Cardiac muscle cell (in vitro differentiated cells and primary cell): Measurements from ENCODE around the gene RPN2. TPM values are rescaled to one million over a fixed set of nuclear protein-coding genes. Genes with fewer than 3 reads are reported as not detected.

Experiments used
- DNase-seq, 2 donors: peaks; one replicate each; pipeline versions ENCODE4 v3.0.0 to v3.0.0-alpha.2; 2010 to 2017; ENCODE audit warnings: low read depth in 1 of 2, low spot score in 1 of 2
- H3K27ac ChIP-seq: fragments of 200-600 bp; sonication (generic); 2 replicates; pipeline ENCODE4 v1.5.1; 2016
- H3K27me3 ChIP-seq: fragments of 200-600 bp; sonication (generic); 2 replicates; pipeline ENCODE4 v1.6.0; 2016; ENCODE audit warnings: control low read depth
- H3K36me3 ChIP-seq: fragments of 200-600 bp; sonication (generic); 2 replicates; pipeline ENCODE4 v1.5.1; 2016; ENCODE audit warnings: control low read depth
- H3K4me1 ChIP-seq: fragments of 200-600 bp; sonication (generic); 2 replicates; pipeline ENCODE4 v1.8.1; 2017; ENCODE audit warnings: low read depth, mild to moderate bottlenecking, mixed run types
- H3K4me3 ChIP-seq: fragments of 200-600 bp; sonication (generic); 2 replicates; pipeline ENCODE4 v1.5.1; 2016; ENCODE audit warnings: mild to moderate bottlenecking
- H3K9me3 ChIP-seq: fragments of 200-600 bp; sonication (generic); 2 replicates; pipeline ENCODE4 v1.5.1; 2017; ENCODE audit warnings: low read depth, mild to moderate bottlenecking, control low read depth
- CTCF ChIP-seq: IDR thresholded peaks from 2 replicates; pipeline ENCODE4 v1.5.1; 2012; ENCODE audit warnings: low read depth, mild to moderate bottlenecking, low read length
- polyA plus RNA-seq: library from polyadenylated mRNA; unstranded; fragments of >200 nt; fragmentation: Nextera tagmentation; extraction: Ambion mirVana; gene quantifications from 2 replicates; pipeline ENCODE4 v1.2.1, GENCODE V29; 2016
- total RNA-seq: library from RNA; depleted of rRNA; stranded (reverse); fragments of >200 nt; gene quantifications from 2 replicates; pipeline ENCODE4 v1.2.3, GENCODE V29; 2016

Gene RPN2
- total and polyA plus RNA-seq, 2 experiments from 2014 or later: 150 to 259 TPM

- DNase-seq: no peak
- H3K4me1 ChIP-seq: no peaks in the 10 kb centered on the region
- peaks cover 25% of the 10 kb centered on the region for H3K36me3 ChIP-seq
- no peak overlapping the region for H3K4me3 ChIP-seq
- H3K9me3 ChIP-seq: no peaks in the 10 kb centered on the region
- no peak overlapping the region for H3K27ac ChIP-seq
- TF ChIP-seq CTCF: no peak
- H3K27me3 ChIP-seq: no peaks in the 10 kb centered on the region
These were observed 6.6 kb downstream of the RPN2 start for GRCh38 chr20:37185686-37186085.

DNA sequence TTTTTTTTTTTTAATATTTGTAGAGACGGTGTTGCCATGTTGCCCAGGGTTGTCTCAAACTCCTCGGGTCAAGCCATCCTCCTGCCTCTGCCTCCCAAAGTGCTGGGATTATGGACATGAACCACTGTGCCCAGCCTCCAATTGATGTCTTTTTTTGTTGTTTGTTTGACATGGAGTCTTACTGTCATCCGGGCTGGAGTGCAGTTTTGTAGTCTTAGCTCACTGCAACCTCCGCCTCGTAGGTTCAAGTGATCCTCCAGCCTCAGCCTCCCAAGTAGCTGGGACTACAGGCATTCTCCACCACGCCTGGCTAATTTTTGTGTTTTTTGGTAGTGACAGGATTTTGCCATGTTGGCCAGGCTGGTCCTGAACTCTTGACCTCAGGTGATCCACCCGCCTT lies 9.7 kb downstream of the RPN2 start:
- no peaks in the 10 kb centered on the region for H3K27me3 ChIP-seq
- peaks cover 20% of the 10 kb centered on the region for H3K36me3 ChIP-seq
- H3K4me1 ChIP-seq: no peaks in the 10 kb centered on the region
- TF ChIP-seq CTCF: no peak
- no peak overlapping the region for H3K4me3 ChIP-seq
- no peak overlapping the region for H3K27ac ChIP-seq
- no peak for DNase-seq
- no peaks in the 10 kb centered on the region for H3K9me3 ChIP-seq

GRCh38 chr20:37189416-37190016 lies 10.4 kb downstream of the RPN2 start:
- H3K27ac ChIP-seq: no peak overlapping the region
- no peaks in the 10 kb centered on the region for H3K9me3 ChIP-seq
- no peaks in the 10 kb centered on the region for H3K4me1 ChIP-seq
- H3K36me3 ChIP-seq: peaks cover 15% of the 10 kb centered on the region
- TF ChIP-seq CTCF: no peak
- H3K4me3 ChIP-seq: no peak overlapping the region
- no peak for DNase-seq
- H3K27me3 ChIP-seq: no peaks in the 10 kb centered on the region

- H3K27me3 ChIP-seq: no peaks in the 10 kb centered on the region
These were observed 11.4 kb downstream of the RPN2 start for GRCh38 chr20:37190354-37191112.

DNA sequence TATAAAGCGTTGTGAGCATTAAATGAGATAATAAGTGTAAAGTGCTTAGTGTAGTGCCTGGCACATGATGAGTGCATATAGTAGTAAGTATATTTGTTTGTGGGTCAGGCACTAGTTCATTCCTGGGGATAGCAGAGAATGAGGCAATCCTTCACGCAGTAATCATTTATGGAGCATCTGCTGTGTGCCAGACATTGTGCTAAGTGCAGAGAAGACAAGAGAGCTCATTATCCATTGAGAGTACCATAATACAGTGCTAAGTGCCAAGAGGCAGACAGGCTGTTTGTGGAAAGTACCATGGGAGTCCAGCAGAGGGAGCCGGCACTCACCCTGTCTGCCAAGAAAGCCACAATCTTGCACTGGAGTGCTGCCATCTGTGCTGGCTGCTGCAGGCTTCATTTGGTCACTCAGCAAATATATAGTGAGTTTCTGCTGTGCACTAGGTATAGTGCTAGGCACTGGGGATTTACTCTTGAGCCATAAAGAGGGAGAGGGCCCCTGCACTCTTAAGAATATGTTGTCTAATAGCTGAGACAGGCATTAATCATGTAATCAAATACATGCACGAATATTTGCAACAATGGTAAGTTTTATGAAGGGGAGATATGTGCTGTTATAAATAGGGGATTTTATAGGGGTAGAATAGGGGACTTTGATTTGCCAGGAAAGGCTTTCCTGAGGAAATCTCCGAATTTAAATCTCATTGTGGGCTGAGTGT lies 13.2 kb downstream of the RPN2 start:
- TF ChIP-seq CTCF: peak; percentile 94
- Histone ChIP-seq H3K27me3 (no peaks in the 10 kb centered on the region), H3K4me1 (no peaks in the 10 kb centered on the region), H3K27ac (no peak overlapping the region), H3K36me3 (no peaks in the 10 kb centered on the region), H3K4me3 (no peak overlapping the region), H3K9me3 (no peaks in the 10 kb centered on the region)
- peak; percentile 82 to 95 for DNase-seq

More at GRCh38 chr20:37190354-37191112, 11.4 kb downstream of the RPN2 start:
- Histone ChIP-seq H3K27ac (peak overlapping the region; percentile 6), H3K4me1 (no peaks in the 10 kb centered on the region), H3K9me3 (no peaks in the 10 kb centered on the region), H3K4me3 (no peak overlapping the region), H3K36me3 (peaks cover 6% of the 10 kb centered on the region)
- DNase-seq: no peak
- TF ChIP-seq CTCF: no peak
